ENCODE results near the gene MCUB. TPM values are rescaled to one million over a fixed set of nuclear protein-coding genes. Genes with fewer than 3 reads are reported as not detected.

MCUB gene
- total and polyA plus RNA-seq, 2 of the 13 experiments (the other 11 are each of a cell fraction or from before 2014, with no cell fraction given), result 0.95 to 2.2 TPM

DNA sequence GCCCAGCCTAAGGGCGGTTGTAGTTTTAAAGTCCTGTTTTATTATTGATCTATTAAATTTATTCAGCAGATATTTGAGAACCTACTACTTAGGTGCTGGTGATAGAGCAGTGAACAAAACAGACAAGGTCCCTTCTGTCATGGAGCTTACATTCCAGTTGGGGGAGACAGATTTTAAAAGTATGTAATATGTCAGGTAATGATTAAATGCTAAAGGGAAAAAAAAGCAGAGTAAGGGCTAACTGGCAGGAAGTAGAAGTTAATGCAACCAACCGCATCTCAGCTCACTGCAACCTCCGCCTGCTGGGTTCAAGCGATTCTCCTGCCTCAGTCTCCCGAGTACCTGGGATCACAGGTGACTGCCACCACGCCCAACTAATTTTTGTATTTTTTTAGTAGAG, 7.8 kb upstream of the MCUB start:
- WGBS (ENCODE audit: low lambda C conversion rate), result 87% methylated on average over 6 of the region's 6 CpGs
- in situ Hi-C loops (cut with HindIII; ENCODE audit: extremely low pct_ligation_motif_present, low pct_unique_long_range_greater_than_20kb), result loop anchor here (25.0 kb wide), 1 partner anchor 260 kb away; the partner anchor contains the start of genes CFI and GAR1
- no peaks in the 10 kb centered on the region for H3K4me1 ChIP-seq (ENCODE audit: insufficient read depth, low read length)

More for the DNA sequence above, 7.8 kb upstream of the MCUB start:
- H3K27me3 ChIP-seq (ENCODE audit: control insufficient read depth in 1 of 2, insufficient read depth in 2 of 2, low read length in 2 of 2), result no peaks in the 10 kb centered on the region
- ATAC-seq, result no peak
- H3K79me2 ChIP-seq (ENCODE audit: insufficient read depth, low read length), result no peaks in the 10 kb centered on the region
- POLR2A ChIA-PET, result no interaction called here
- TF ChIP-seq JUN (CRISPR knock-in tag; IDR thresholded peaks at IDR 0.05) (no peak), NCOA2 (CRISPR knock-in tag; IDR thresholded peaks at IDR 0.05) (no peak), EHMT2 (IDR thresholded peaks at IDR 0.05; ENCODE audit: borderline replicate concordance, low read depth, low read length) (no peak), MZF1 (CRISPR knock-in tag; IDR thresholded peaks at IDR 0.05; ENCODE audit: borderline replicate concordance) (no peak), ZNF232 (CRISPR knock-in tag; IDR thresholded peaks at IDR 0.05; ENCODE audit: borderline replicate concordance) (no peak), ELF1 (CRISPR knock-in tag; IDR thresholded peaks at IDR 0.05) (no peak), ZNF772 (CRISPR knock-in tag; IDR thresholded peaks at IDR 0.05) (no peak), ZNF431 (CRISPR knock-in tag; IDR thresholded peaks at IDR 0.05; ENCODE audit: borderline replicate concordance, low read depth) (no peak), ZNF598 (CRISPR knock-in tag; IDR thresholded peaks at IDR 0.05; ENCODE audit: borderline replicate concordance) (no peak), SMAD9 (CRISPR knock-in tag; IDR thresholded peaks at IDR 0.05) (no peak), CCAR2 (optimal IDR thresholded peaks at IDR 0.05; ENCODE audit: low read depth, low read length) (no peak), PAWR (CRISPR knock-in tag; IDR thresholded peaks at IDR 0.05; ENCODE audit: borderline replicate concordance) (no peak)
- TF ChIP-seq, protein P1, sequence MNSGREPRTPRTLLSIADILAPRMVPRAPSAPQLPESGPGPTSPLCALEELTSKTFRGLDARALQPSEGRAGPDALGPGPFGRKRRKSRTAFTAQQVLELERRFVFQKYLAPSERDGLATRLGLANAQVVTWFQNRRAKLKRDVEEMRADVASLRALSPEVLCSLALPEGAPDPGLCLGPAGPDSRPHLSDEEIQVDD (CRISPR knock-in tag; IDR thresholded peaks at IDR 0.05; ENCODE audit: borderline replicate concordance), result no peak
- TF ChIP-seq, protein P2, sequence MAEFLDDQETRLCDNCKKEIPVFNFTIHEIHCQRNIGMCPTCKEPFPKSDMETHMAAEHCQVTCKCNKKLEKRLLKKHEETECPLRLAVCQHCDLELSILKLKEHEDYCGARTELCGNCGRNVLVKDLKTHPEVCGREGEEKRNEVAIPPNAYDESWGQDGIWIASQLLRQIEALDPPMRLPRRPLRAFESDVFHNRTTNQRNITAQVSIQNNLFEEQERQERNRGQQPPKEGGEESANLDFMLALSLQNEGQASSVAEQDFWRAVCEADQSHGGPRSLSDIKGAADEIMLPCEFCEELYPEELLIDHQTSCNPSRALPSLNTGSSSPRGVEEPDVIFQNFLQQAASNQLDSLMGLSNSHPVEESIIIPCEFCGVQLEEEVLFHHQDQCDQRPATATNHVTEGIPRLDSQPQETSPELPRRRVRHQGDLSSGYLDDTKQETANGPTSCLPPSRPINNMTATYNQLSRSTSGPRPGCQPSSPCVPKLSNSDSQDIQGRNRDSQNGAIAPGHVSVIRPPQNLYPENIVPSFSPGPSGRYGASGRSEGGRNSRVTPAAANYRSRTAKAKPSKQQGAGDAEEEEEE (CRISPR knock-in tag; IDR thresholded peaks at IDR 0.05; ENCODE audit: borderline replicate concordance), result no peak
- no peak overlapping the region for H3K4me2 ChIP-seq (ENCODE audit: low read depth, low read length)
- H2AFZ ChIP-seq (ENCODE audit: low read length), result no peak overlapping the region
- intact Hi-C loops (cut with micrococcal nuclease; ENCODE audit: unreplicated experiment), result no loop called here
- no peak overlapping the region for H3K9ac ChIP-seq (ENCODE audit: insufficient read depth, low read depth, low read length)
- no peaks in the 10 kb centered on the region for H3K9me3 ChIP-seq (ENCODE audit: low read length)
- H3K27ac ChIP-seq (ENCODE audit: extremely low read length, insufficient read depth, low read length), result no peak overlapping the region
- CTCF ChIA-PET (ENCODE audit: low intra/inter-chr PET ratio, low total read pairs), result no interaction called here
- DNase-seq (ENCODE audit: low spot score), result no peak
- H3K36me3 ChIP-seq (replicated peaks in 1 of 2; ENCODE audit: control insufficient read depth in 1 of 2, insufficient read depth in 2 of 2, low read length in 2 of 2), result no peaks in the 10 kb centered on the region
- no TSS peak for BruUV-seq (replicated peaks)
- no peak overlapping the region for H3K4me3 ChIP-seq (replicated peaks in 1 of 3; ENCODE audit: insufficient read depth in 1 of 3, low read depth in 2 of 3, low read length in 3 of 3)
- no peak for FAIRE-seq
- H4K20me1 ChIP-seq (ENCODE audit: insufficient read depth, low read length), result no peaks in the 10 kb centered on the region
